Suprapubic skin (tissue), 4 donors: ENCODE measurements around the gene SLC25A36. TPM values are rescaled to one million over a fixed set of nuclear protein-coding genes. Genes with fewer than 3 reads are reported as not detected.

Source experiments
- DNase-seq, 2 donors: peaks; one replicate each; pipeline ENCODE4 v3.0.0-alpha.2; 2019; ENCODE audit warnings: low spot score in 2 of 2
- H3K27ac ChIP-seq: fragments of 200-600 bp; sonication (generic); one replicate; pipeline ENCODE4 v1.5.1; 2019
- H3K27me3 ChIP-seq: fragments of 200-600 bp; sonication (generic); one replicate; pipeline ENCODE4 v1.5.1; 2019
- H3K36me3 ChIP-seq: fragments of 200-600 bp; sonication (generic); one replicate; pipeline ENCODE4 v1.5.1; 2019
- H3K4me1 ChIP-seq: fragments of 200-600 bp; sonication (generic); one replicate; pipeline ENCODE4 v1.5.1; 2019
- H3K4me3 ChIP-seq: fragments of 200-600 bp; sonication (generic); one replicate; pipeline ENCODE4 v1.5.1; 2019; ENCODE audit warnings: mild to moderate bottlenecking
- H3K9me3 ChIP-seq: fragments of 200-600 bp; sonication (generic); one replicate; pipeline ENCODE4 v1.5.1; 2019
- CTCF ChIP-seq, 2 donors: fragments of 200-600 bp in 1 of 2; fragments of 450-650 bp in 1 of 2; sonication (generic) in 1 of 2; IDR thresholded peaks; one replicate each; pipeline ENCODE4 v1.5.1; 2016 to 2019; ENCODE audit warnings: antibody characterized with exemption in 2 of 2, mild to moderate bottlenecking in 1 of 2, moderate library complexity in 1 of 2
- EP300 ChIP-seq: sonication (generic); formaldehyde crosslinking; IDR thresholded peaks from one replicate; pipeline ENCODE4 v1.6.1; 2017; ENCODE audit warnings: antibody characterized with exemption
- POLR2A ChIP-seq, 2 donors: fragments of 450-650 bp; IDR thresholded peaks; one replicate each; pipeline ENCODE4 v1.6.1; 2017; ENCODE audit warnings: antibody characterized with exemption in 2 of 2, mild to moderate bottlenecking in 2 of 2, moderate library complexity in 2 of 2
- POLR2AphosphoS5 ChIP-seq, 3 donors: sonication (generic); formaldehyde crosslinking; IDR thresholded peaks; one replicate each; pipeline ENCODE4 v1.6.1; 2017; ENCODE audit warnings: antibody characterized with exemption in 3 of 3
- WGBS: methylation state at CpG from one replicate; pipeline ENCODE4 v1.1.5; 2018; 5-methylcytosine and 5-hydroxymethylcytosine counted together
- total RNA-seq, 4 donors: library from RNA; depleted of rRNA; stranded (reverse); fragments of >200 nt; gene quantifications; one replicate each; pipeline ENCODE4 v1.1.0, GENCODE V29; 2016

The SLC25A36 gene
- total RNA-seq, 4 donors from 2014 or later = 28.2 to 89.6 (median 43.1) TPM

DNA sequence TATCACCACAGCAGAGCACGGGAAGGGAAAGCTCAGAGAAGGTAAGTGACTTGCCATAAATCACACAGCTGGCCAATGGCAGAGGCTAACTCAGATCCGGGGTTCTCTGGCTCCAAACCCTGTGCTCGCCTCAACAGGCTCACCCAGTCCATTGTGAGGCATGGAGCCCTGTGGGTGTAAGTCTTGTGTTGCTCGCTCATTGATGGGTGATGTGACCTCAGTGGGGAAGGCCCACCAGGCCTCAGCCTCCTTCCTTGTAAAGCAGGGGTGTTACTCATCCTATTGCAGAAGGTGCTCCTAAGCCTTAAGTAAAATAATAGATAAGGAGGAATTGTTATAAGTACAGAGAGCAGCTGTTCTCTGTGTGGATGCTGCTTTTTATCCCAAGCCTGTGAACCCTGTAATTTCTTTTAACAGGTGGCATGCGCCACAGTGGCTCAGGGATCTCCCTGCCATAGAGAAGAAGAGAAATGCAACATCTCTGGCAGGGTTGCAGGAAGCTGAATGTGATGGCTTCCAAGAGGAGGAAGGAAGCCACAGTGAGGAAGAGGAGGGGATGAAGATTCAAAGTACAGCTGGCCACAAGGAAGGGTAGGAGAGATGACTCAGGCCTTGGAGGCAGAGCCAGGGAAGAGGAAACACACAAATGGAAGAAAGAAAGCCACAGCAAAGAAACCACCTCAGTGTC is 78.7 kb downstream of the SLC25A36 start:
- DNase-seq = no peak
- Histone ChIP-seq H3K4me3 (no peak overlapping the region), H3K27ac (no peak overlapping the region), H3K4me1 (no peaks in the 10 kb centered on the region), H3K27me3 (peaks cover 6% of the 10 kb centered on the region), H3K36me3 (no peaks in the 10 kb centered on the region), H3K9me3 (no peaks in the 10 kb centered on the region)
- 78% methylated on average over 5 of the region's 5 CpGs for WGBS
- TF ChIP-seq POLR2A (IDR thresholded peaks at IDR 0.05) = no peak
- TF ChIP-seq POLR2AphosphoS5 (IDR thresholded peaks at IDR 0.05) = no peak
- no peak for TF ChIP-seq EP300
- no peak for TF ChIP-seq CTCF (IDR thresholded peaks at IDR 0.05)

- whole genome bisulfite sequencing = 93% methylated on average over 4 of the region's 4 CpGs
- Histone ChIP-seq H3K4me1 (no peaks in the 10 kb centered on the region), H3K4me3 (no peak overlapping the region), H3K36me3 (no peaks in the 10 kb centered on the region), H3K27ac (no peak overlapping the region), H3K9me3 (no peaks in the 10 kb centered on the region), H3K27me3 (peaks cover 6% of the 10 kb centered on the region)
- no peak for DNase-seq
- TF ChIP-seq POLR2AphosphoS5 (IDR thresholded peaks at IDR 0.05) (no peak), POLR2A (IDR thresholded peaks at IDR 0.05) (no peak), CTCF (IDR thresholded peaks at IDR 0.05) (no peak), EP300 (no peak)
These were observed 79.6 kb downstream of the SLC25A36 start for GRCh38 chr3:141021261-141021660.

Other genes starting within 250 kb of the SLC25A36 start
- under 1 TPM in 2 of 4 donors, not detected in 2; 0.51 to 0.81 TPM for gene SPSB4, start 109.5 kb downstream of the SLC25A36 start, total RNA-seq